ENCODE data around the gene DEXI. TPM values are rescaled to one million over a fixed set of nuclear protein-coding genes. Genes with fewer than 3 reads are reported as not detected.
"Not testable (repeated sequence)": the region's sequence is repeated elsewhere in the genome, so short reads cannot be mapped to it uniquely, and the experiment has no call there.

DEXI gene
- total and polyA plus RNA-seq, 7 donors = 13.9 to 99.9 (median 55.0) TPM

- intact Hi-C loops (cut with DNase I) = no loop called here
- Histone ChIP-seq H3K4me3 (no peak overlapping the region), H3K9me3 (no peaks in the 10 kb centered on the region), H3K27me3 (no peaks in the 10 kb centered on the region), H3K27ac (no peak overlapping the region), H3K36me3 (peaks cover 18 to 73% (median 27%) of the 10 kb centered on the region in 4 donors), H3K4me1 (peaks cover 0 to 35% (median 25%) of the 10 kb centered on the region in 4 donors)
- TF ChIP-seq POLR2A (IDR thresholded peaks at IDR 0.05) (no peak), CTCF (IDR thresholded peaks at IDR 0.05) (no peak), POLR2AphosphoS5 (IDR thresholded peaks at IDR 0.05) (no peak), EP300 (IDR thresholded peaks at IDR 0.05) (no peak)
- 72 to 74% methylated on average over 2 of the region's 2 CpGs for WGBS, 2 donors
- DNase-seq = no peak
These were observed 11.5 kb downstream of the DEXI start for GRCh38 chr16:10930755-10931093.

- Histone ChIP-seq H3K27ac (no peak overlapping the region), H3K4me3 (no peak overlapping the region), H3K36me3 (peaks cover 21 to 79% (median 28%) of the 10 kb centered on the region in 4 donors), H3K27me3 (no peaks in the 10 kb centered on the region), H3K4me1 (peaks cover 0 to 29% (median 19%) of the 10 kb centered on the region in 4 donors), H3K9me3 (no peaks in the 10 kb centered on the region)
- no peak for DNase-seq
- TF ChIP-seq CTCF (IDR thresholded peaks at IDR 0.05) = no peak
- 75 to 85% methylated on average over 15 of the region's 15 CpGs for WGBS, 2 donors
- intact Hi-C loops (cut with DNase I) = no loop called here
These were observed 12.2 kb downstream of the DEXI start for GRCh38 chr16:10929853-10930754.

GRCh38 chr16:10929097-10929496 is 13.2 kb downstream of the DEXI start:
- peaks cover 21 to 81% (median 34%) of the 10 kb centered on the region in 4 donors for H3K36me3 ChIP-seq

GRCh38 chr16:10927497-10928112 is 14.7 kb downstream of the DEXI start:
- peaks cover 21 to 66% (median 34%) of the 10 kb centered on the region in 4 donors for H3K36me3 ChIP-seq
- no peak for DNase-seq
- intact Hi-C loops (cut with DNase I) = no loop called here
- no peak overlapping the region for H3K27ac ChIP-seq
- TF ChIP-seq POLR2A (IDR thresholded peaks at IDR 0.05) (no peak), EP300 (IDR thresholded peaks at IDR 0.05) (no peak), POLR2AphosphoS5 (IDR thresholded peaks at IDR 0.05) (no peak), CTCF (IDR thresholded peaks at IDR 0.05) (no peak)
- no peaks in the 10 kb centered on the region for H3K27me3 ChIP-seq
- no peaks in the 10 kb centered on the region for H3K9me3 ChIP-seq
- no peak overlapping the region for H3K4me3 ChIP-seq
- 93 to 96% methylated on average over 11 of the region's 11 CpGs for WGBS, 2 donors
- H3K4me1 ChIP-seq = peaks cover 0 to 27% (median 19%) of the 10 kb centered on the region in 4 donors

More at GRCh38 chr16:10929097-10929496, 13.2 kb downstream of the DEXI start:
- H3K27me3 ChIP-seq; H3K4me3 ChIP-seq; H3K27ac ChIP-seq; intact Hi-C loops (cut with DNase I); DNase-seq; H3K9me3 ChIP-seq: not testable (repeated sequence)
- 88 to 89% methylated on average over 12 of the region's 12 CpGs for WGBS, 2 donors
- peaks cover 0 to 22% (median 15%) of the 10 kb centered on the region in 4 donors for H3K4me1 ChIP-seq

- 92 to 97% methylated on average over 5 of the region's 5 CpGs for WGBS, 2 donors
- intact Hi-C loops (cut with DNase I) = no loop called here
These were observed 15.4 kb downstream of the DEXI start for GRCh38 chr16:10926867-10927266.

More at GRCh38 chr16:10926867-10927266, 15.4 kb downstream of the DEXI start:
- Histone ChIP-seq H3K4me3 (no peak overlapping the region), H3K9me3 (no peaks in the 10 kb centered on the region), H3K4me1 (peaks cover 0 to 34% (median 26%) of the 10 kb centered on the region in 4 donors), H3K27me3 (no peaks in the 10 kb centered on the region), H3K27ac (no peak overlapping the region), H3K36me3 (peaks cover 21 to 66% (median 34%) of the 10 kb centered on the region in 4 donors)
- no peak for TF ChIP-seq CTCF (IDR thresholded peaks at IDR 0.05)
- no peak for TF ChIP-seq POLR2AphosphoS5 (IDR thresholded peaks at IDR 0.05)
- TF ChIP-seq EP300 (IDR thresholded peaks at IDR 0.05) = no peak
- TF ChIP-seq POLR2A (IDR thresholded peaks at IDR 0.05) = no peak
- no peak for DNase-seq
